Testis (tissue), 5 donors: ENCODE results near the gene GNB3. TPM values are rescaled to one million over a fixed set of nuclear protein-coding genes. Genes with fewer than 3 reads are reported as not detected.

ENCODE experiments used
- DNase-seq: peaks from one replicate; pipeline ENCODE4 v3.0.0-alpha.2; 2019
- H3K27ac ChIP-seq, 2 donors: fragments of 200-600 bp; sonication (generic); one replicate each; pipeline ENCODE4 v1.5.1; 2019
- H3K27me3 ChIP-seq: fragments of 200-600 bp; sonication (generic); one replicate; pipeline ENCODE4 v1.5.1; 2019
- H3K36me3 ChIP-seq: fragments of 200-600 bp; sonication (generic); one replicate; pipeline ENCODE4 v1.5.1; 2017; ENCODE audit warnings: low read depth; ENCODE audit errors: missing control alignments
- H3K4me1 ChIP-seq: fragments of 200-600 bp; sonication (generic); one replicate; pipeline ENCODE4 v1.5.1; 2019
- H3K4me3 ChIP-seq, 2 donors: fragments of 200-600 bp; sonication (generic); one replicate each; pipeline ENCODE4 v1.5.1; 2017 to 2019
- H3K9me3 ChIP-seq: fragments of 200-600 bp; sonication (generic); one replicate; pipeline ENCODE4 v1.5.1; 2017
- CTCF ChIP-seq, 3 experiments: fragments of 450-650 bp in 2 of 3; fragments of 200-600 bp in 1 of 3; sonication (generic) in 1 of 3; IDR thresholded peaks; one replicate each; pipeline ENCODE4 v1.5.1; 2016 to 2019; ENCODE audit warnings: antibody characterized with exemption in 3 of 3, mild to moderate bottlenecking in 2 of 3, moderate library complexity in 1 of 3
- POLR2A ChIP-seq: fragments of 450-650 bp; IDR thresholded peaks from one replicate; pipeline ENCODE4 v1.6.1; 2017; ENCODE audit warnings: antibody characterized with exemption, mild to moderate bottlenecking, moderate library complexity
- WGBS, 2 donors: methylation state at CpG; one replicate each; pipeline ENCODE4 v1.1.5; 2018; 5-methylcytosine and 5-hydroxymethylcytosine counted together
- intact Hi-C: fragments of 100-400 bp; cut with DNase I; formaldehyde crosslinking; loops from one replicate; pipeline ENCODE4 v1.15.1; 2023; ENCODE audit warnings: low total_unique reads
- long read RNA-seq, 2 donors: transcript quantifications; one replicate each; lab custom pipeline, GENCODE V29; 2026
- polyA plus RNA-seq: library from polyadenylated mRNA; stranded (reverse); fragments of 350-450 nt; fragmentation: Illumina TruSeq; extraction: RNeasy Lipid Tissue Mini Kit (QIAGEN cat#74804); gene quantifications from one replicate; pipeline ENCODE4 v1.2.3, GENCODE V29; 2014; ENCODE audit warnings: low read depth, low replicate concordance; ENCODE audit not compliant: insufficient read depth
- total RNA-seq, 2 donors: library from RNA; depleted of rRNA; stranded (reverse); fragments of >200 nt; gene quantifications; one replicate each; pipeline ENCODE4 v1.2.3, GENCODE V29; 2016

GNB3 gene
- total RNA-seq = 1 to 10 TPM; 4.8 to 5.0 TPM
- 1.6 TPM for polyA plus RNA-seq
- long read RNA-seq, donor 1 = 0 reads
- long read RNA-seq, donor 2 = 0 reads

- Histone ChIP-seq H3K36me3 (no peaks in the 10 kb centered on the region), H3K27me3 (no peaks in the 10 kb centered on the region), H3K9me3 (no peaks in the 10 kb centered on the region), H3K4me3 (no peak within 1 kb of the TSS), H3K27ac (no peak within 1 kb of the TSS), H3K4me1 (no peaks in the 10 kb centered on the region)
- no peak for DNase-seq
- intact Hi-C loops = no loop called here
- no peak for TF ChIP-seq POLR2A
- no peak for TF ChIP-seq CTCF (IDR thresholded peaks at IDR 0.05)
- WGBS, 2 donors = 68 to 81% methylated on average over 12 to 24 of the region's 24 CpGs
These were observed at the start of gene GNB3 for GRCh38 chr12:6840761-6841515. GNB3 (plus strand) TSS chr12:6840925; CDS start chr12:6841288, 363 bp downstream.

GRCh38 chr12:6791931-6792520, 48.7 kb upstream of the GNB3 start:
- no peaks in the 10 kb centered on the region for H3K27me3 ChIP-seq
- intact Hi-C loops = no loop called here
- no peak overlapping the region for H3K27ac ChIP-seq
- DNase-seq = no peak
- WGBS, 2 donors = 80 to 83% methylated on average over 13 of the region's 13 CpGs
- H3K4me1 ChIP-seq = peaks cover 19% of the 10 kb centered on the region
- TF ChIP-seq POLR2A = no peak
- no peak for TF ChIP-seq CTCF (IDR thresholded peaks at IDR 0.05)
- no peak overlapping the region for H3K4me3 ChIP-seq
- H3K36me3 ChIP-seq = no peaks in the 10 kb centered on the region
- no peaks in the 10 kb centered on the region for H3K9me3 ChIP-seq

GRCh38 chr12:6792522-6793201, 48.1 kb upstream of the GNB3 start:
- H3K27me3 ChIP-seq = no peaks in the 10 kb centered on the region
- no peak overlapping the region for H3K27ac ChIP-seq
- H3K9me3 ChIP-seq = no peaks in the 10 kb centered on the region
- H3K4me3 ChIP-seq = no peak overlapping the region
- intact Hi-C loops = no loop called here
- no peaks in the 10 kb centered on the region for H3K36me3 ChIP-seq
- no peak for TF ChIP-seq CTCF (IDR thresholded peaks at IDR 0.05)
- TF ChIP-seq POLR2A = no peak
- no peak for DNase-seq
- 22 to 24% methylated on average over 8 to 12 of the region's 12 CpGs for WGBS, 2 donors
- H3K4me1 ChIP-seq = peaks cover 13% of the 10 kb centered on the region

GRCh38 chr12:6795088-6795487, 45.6 kb upstream of the GNB3 start:
- Histone ChIP-seq H3K4me3 (no peak overlapping the region), H3K4me1 (peaks cover 13% of the 10 kb centered on the region), H3K9me3 (no peaks in the 10 kb centered on the region), H3K27me3 (no peaks in the 10 kb centered on the region), H3K36me3 (no peaks in the 10 kb centered on the region), H3K27ac (no peak overlapping the region)
- TF ChIP-seq CTCF (IDR thresholded peaks at IDR 0.05) (no peak), POLR2A (no peak)
- intact Hi-C loops = no loop called here
- WGBS, 2 donors = 70 to 72% methylated on average over 2 of the region's 2 CpGs
- DNase-seq = no peak
